ENCODE measurements around the gene SYT17. TPM values are rescaled to one million over a fixed set of nuclear protein-coding genes. Genes with fewer than 3 reads are reported as not detected.

SYT17 gene
- total RNA-seq, 3 donors from 2014 or later: 1.9 to 11.9 (median 5.2) TPM

GRCh38 chr16:19238406-19238805 lies 70.4 kb downstream of the SYT17 start:
- intact Hi-C loops (cut with DNase I; ENCODE audit: low total_unique reads): no loop called here
- Histone ChIP-seq H3K4me1 (no peaks in the 10 kb centered on the region), H3K36me3 (no peaks in the 10 kb centered on the region), H3K4me3 (no peak overlapping the region), H3K9me3 (peaks cover 12 to 35% of the 10 kb centered on the region in 2 donors), H3K27me3 (no peaks in the 10 kb centered on the region), H3K27ac (no peak overlapping the region)
- no peak for TF ChIP-seq POLR2AphosphoS5 (IDR thresholded peaks at IDR 0.05)
- no peak for TF ChIP-seq POLR2A (IDR thresholded peaks at IDR 0.05)
- TF ChIP-seq CTCF (IDR thresholded peaks at IDR 0.05): no peak
- DNase-seq (ENCODE audit: low spot score in 2 of 2): no peak

GRCh38 chr16:19239511-19240155 lies 71.6 kb downstream of the SYT17 start:
- Histone ChIP-seq H3K27ac (no peak overlapping the region), H3K4me3 (no peak overlapping the region), H3K4me1 (no peaks in the 10 kb centered on the region), H3K36me3 (no peaks in the 10 kb centered on the region), H3K9me3 (peaks cover 9 to 31% of the 10 kb centered on the region in 2 donors), H3K27me3 (no peaks in the 10 kb centered on the region)
- TF ChIP-seq POLR2AphosphoS5 (IDR thresholded peaks at IDR 0.05) (no peak), CTCF (IDR thresholded peaks at IDR 0.05) (no peak), POLR2A (IDR thresholded peaks at IDR 0.05) (no peak)
- intact Hi-C loops (cut with DNase I; ENCODE audit: low total_unique reads): no loop called here
- DNase-seq (ENCODE audit: low spot score in 2 of 2): no peak

- no peaks in the 10 kb centered on the region for H3K36me3 ChIP-seq
- no peaks in the 10 kb centered on the region for H3K4me1 ChIP-seq
- intact Hi-C loops (cut with DNase I; ENCODE audit: low total_unique reads): no loop called here
- DNase-seq (ENCODE audit: low spot score in 2 of 2): no peak
- H3K27me3 ChIP-seq: no peaks in the 10 kb centered on the region
- TF ChIP-seq POLR2AphosphoS5 (IDR thresholded peaks at IDR 0.05): no peak
- no peak for TF ChIP-seq POLR2A (IDR thresholded peaks at IDR 0.05)
- no peak for TF ChIP-seq CTCF (IDR thresholded peaks at IDR 0.05)
- H3K4me3 ChIP-seq: no peak overlapping the region
- H3K27ac ChIP-seq: no peak overlapping the region
- H3K9me3 ChIP-seq: peaks cover under 1 to 23% of the 10 kb centered on the region in 2 donors
These were observed 72.5 kb downstream of the SYT17 start for GRCh38 chr16:19240494-19240893.

GRCh38 chr16:19241512-19241911 lies 73.5 kb downstream of the SYT17 start:
- TF ChIP-seq CTCF (IDR thresholded peaks at IDR 0.05): no peak

GRCh38 chr16:19242186-19242585 lies 74.1 kb downstream of the SYT17 start:
- no peaks in the 10 kb centered on the region for H3K4me1 ChIP-seq
- H3K4me3 ChIP-seq: no peak overlapping the region
- no peak for DNase-seq (ENCODE audit: low spot score in 2 of 2)
- no peak for TF ChIP-seq POLR2AphosphoS5 (IDR thresholded peaks at IDR 0.05)
- no peak for TF ChIP-seq CTCF (IDR thresholded peaks at IDR 0.05)
- TF ChIP-seq POLR2A (IDR thresholded peaks at IDR 0.05): no peak
- H3K27ac ChIP-seq: no peak overlapping the region
- H3K9me3 ChIP-seq: peaks cover 0 to 12% of the 10 kb centered on the region in 2 donors
- H3K36me3 ChIP-seq: no peaks in the 10 kb centered on the region
- H3K27me3 ChIP-seq: no peaks in the 10 kb centered on the region
- intact Hi-C loops (cut with DNase I; ENCODE audit: low total_unique reads): no loop called here

More at GRCh38 chr16:19241512-19241911, 73.5 kb downstream of the SYT17 start:
- intact Hi-C loops (cut with DNase I; ENCODE audit: low total_unique reads): no loop called here
- Histone ChIP-seq H3K4me1 (no peaks in the 10 kb centered on the region), H3K27ac (no peak overlapping the region), H3K9me3 (peaks cover 0 to 15% of the 10 kb centered on the region in 2 donors), H3K36me3 (no peaks in the 10 kb centered on the region), H3K4me3 (no peak overlapping the region), H3K27me3 (no peaks in the 10 kb centered on the region)
- DNase-seq (ENCODE audit: low spot score in 2 of 2): no peak
